GM23338 (cell line): Measurements from ENCODE around the gene SBF1. TPM values are rescaled to one million over a fixed set of nuclear protein-coding genes. Genes with fewer than 3 reads are reported as not detected.
"Not testable (repeated sequence)": the region's sequence is repeated elsewhere in the genome, so short reads cannot be mapped to it uniquely, and the experiment has no call there.

Experiments used
- ATAC-seq: fragments of 200-7000 bp; cut with Tn5 transposase; 3 replicates; pipeline ENCODE4 v1.9.1; 2020
- DNase-seq: peaks from one replicate; pipeline ENCODE4 v3.0.0-alpha.2; 2015; ENCODE audit warnings: low spot score
- H2AFZ ChIP-seq: fragments of 200-600 bp; sonication (generic); 2 replicates; pipeline ENCODE4 v1.8.0; 2016; ENCODE audit warnings: antibody characterized with exemption, mild to moderate bottlenecking, moderate library complexity
- H3F3A ChIP-seq: fragments of 200-600 bp; sonication (generic); replicated peaks from 2 replicates; pipeline ENCODE4 v1.8.0; 2017; ENCODE audit warnings: antibody characterized with exemption, mixed run types, low read depth
- H3K27ac ChIP-seq: fragments of 200-600 bp; sonication (generic); 2 replicates; pipeline ENCODE4 v1.6.1; 2016; ENCODE audit warnings: low read depth
- H3K27me3 ChIP-seq: fragments of 200-600 bp; sonication (generic); 2 replicates; pipeline ENCODE4 v1.8.0; 2016; ENCODE audit warnings: mild to moderate bottlenecking, mixed run types, moderate library complexity; ENCODE audit not compliant: insufficient read depth
- H3K36me3 ChIP-seq: fragments of 200-600 bp; sonication (generic); 2 replicates; pipeline ENCODE4 v1.8.0; 2016; ENCODE audit warnings: mild to moderate bottlenecking; ENCODE audit not compliant: insufficient read depth
- H3K4me1 ChIP-seq: fragments of 200-600 bp; sonication (generic); 2 replicates; pipeline ENCODE4 v1.8.0; 2016; ENCODE audit warnings: mild to moderate bottlenecking, moderate library complexity; ENCODE audit not compliant: insufficient read depth
- H3K4me2 ChIP-seq: fragments of 200-600 bp; sonication (generic); 2 replicates; pipeline ENCODE4 v1.7.1; 2017; ENCODE audit warnings: mixed run types
- H3K4me3 ChIP-seq: fragments of 200-600 bp; sonication (generic); 2 replicates; pipeline ENCODE4 v1.6.1; 2016; ENCODE audit warnings: mixed run types
- H3K79me2 ChIP-seq: fragments of 200-600 bp; sonication (generic); replicated peaks from 2 replicates; pipeline ENCODE4 v1.8.0; 2017; ENCODE audit warnings: mild to moderate bottlenecking; ENCODE audit not compliant: insufficient read depth
- H3K9me2 ChIP-seq: fragments of 200-600 bp; sonication (generic); 2 replicates; pipeline ENCODE4 v1.8.0; 2017; ENCODE audit not compliant: insufficient read depth
- H4K20me1 ChIP-seq: fragments of 200-600 bp; sonication (generic); replicated peaks from 2 replicates; pipeline ENCODE4 v1.8.0; 2017; ENCODE audit warnings: mild to moderate bottlenecking; ENCODE audit not compliant: insufficient read depth
- H3K27ac Mint-ChIP-seq: 2 replicates; pipeline ENCODE4 v1.8.0; 2020; ENCODE audit warnings: inconsistent platforms, mild to moderate bottlenecking, moderate library complexity, mixed read lengths
- H3K27me3 Mint-ChIP-seq: 3 replicates; pipeline ENCODE4 v1.8.0; 2022; ENCODE audit warnings: low read depth, mild to moderate bottlenecking, moderate library complexity, mixed read lengths, inconsistent platforms; ENCODE audit not compliant: insufficient read depth, poor library complexity
- H3K36me3 Mint-ChIP-seq: 3 replicates; pipeline ENCODE4 v1.8.0; 2021; ENCODE audit warnings: low read depth, mild to moderate bottlenecking, inconsistent platforms, moderate library complexity, mixed read lengths
- H3K4me1 Mint-ChIP-seq: 3 replicates; pipeline ENCODE4 v1.8.0; 2020; ENCODE audit warnings: mild to moderate bottlenecking, inconsistent platforms, mixed read lengths
- H3K4me3 Mint-ChIP-seq: 3 replicates; pipeline ENCODE4 v1.8.0; 2021; ENCODE audit warnings: moderate library complexity, mild to moderate bottlenecking, inconsistent platforms, mixed read lengths
- H3K9me3 Mint-ChIP-seq: 3 replicates; pipeline ENCODE4 v1.8.0; 2020; ENCODE audit warnings: moderate library complexity, mild to moderate bottlenecking, inconsistent platforms, mixed read lengths
- CREB1 ChIP-seq: fragments of 250-450 bp; sonication (Bioruptor Pico); IDR thresholded peaks from 2 replicates; pipeline ENCODE4 v1.5.0; 2020; ENCODE audit warnings: low read depth, mild to moderate bottlenecking, moderate library complexity
- EZH2phosphoT487 ChIP-seq: fragments of 200-600 bp; sonication (generic); IDR thresholded peaks from one replicate; pipeline ENCODE4 v1.8.1; 2018; ENCODE audit warnings: antibody characterized with exemption; ENCODE audit not compliant: unreplicated experiment
- NANOG ChIP-seq: IDR thresholded peaks from 2 replicates; pipeline ENCODE4 v1.6.1; 2016; ENCODE audit warnings: antibody characterized with exemption, borderline replicate concordance
- STAT1 ChIP-seq: IDR thresholded peaks from one replicate; pipeline ENCODE4 v1.6.1; 2016; ENCODE audit warnings: antibody characterized with exemption; ENCODE audit not compliant: unreplicated experiment
- ZNF114 ChIP-seq: fragments of 250-450 bp; sonication (Bioruptor Pico); IDR thresholded peaks from 2 replicates; pipeline ENCODE4 v1.5.0; 2020; ENCODE audit warnings: mild to moderate bottlenecking, moderate library complexity
- ZNF331 ChIP-seq: fragments of 250-450 bp; sonication (Bioruptor Pico); IDR thresholded peaks from 2 replicates; pipeline ENCODE4 v1.5.0; 2020; ENCODE audit warnings: low read depth, mild to moderate bottlenecking, moderate library complexity
- ZNF462 ChIP-seq: fragments of 250-450 bp; sonication (Bioruptor Pico); IDR thresholded peaks from 2 replicates; pipeline ENCODE4 v1.5.0; 2020; ENCODE audit warnings: mild to moderate bottlenecking, moderate library complexity
- polyA plus RNA-seq: library from polyadenylated mRNA; unstranded; fragments of >200 nt; fragmentation: Nextera tagmentation; extraction: Ambion mirVana; gene quantifications from 2 replicates; pipeline ENCODE4 v1.2.1, GENCODE V29; 2016
- total RNA-seq: library from RNA; depleted of rRNA; stranded (reverse); fragments of >200 nt; shearing (Covaris generic); gene quantifications from 2 replicates; pipeline ENCODE4 v1.2.3, GENCODE V29; 2014

The SBF1 gene
- total and polyA plus RNA-seq, 2 experiments from 2014 or later = 26.5 to 85.4 TPM

DNA sequence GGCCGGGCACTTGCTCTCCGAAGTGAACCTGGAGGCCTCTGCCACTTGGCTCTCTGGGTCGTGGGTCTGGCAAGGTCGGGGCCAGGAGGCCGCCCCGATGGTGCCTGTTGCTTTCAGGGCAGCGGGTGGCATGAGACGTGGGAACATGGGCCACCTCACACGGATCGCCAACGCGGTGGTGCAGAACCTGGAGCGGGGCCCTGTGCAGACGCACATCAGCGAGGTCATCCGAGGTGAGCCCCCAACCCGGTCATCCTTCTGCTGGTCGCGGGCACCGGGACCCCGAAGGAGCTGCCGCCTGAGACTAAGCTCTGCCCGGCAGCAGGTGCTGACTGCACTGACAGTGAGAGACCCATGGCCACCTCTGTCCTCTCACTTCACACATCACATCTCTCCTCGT, 40.0 kb downstream of the SBF1 start (continued):
- no peak for TF ChIP-seq STAT1
- no peak for TF ChIP-seq EZH2phosphoT487
- no peak for TF ChIP-seq CREB1 (CRISPR knock-in tag)
- no peak for TF ChIP-seq NANOG
- TF ChIP-seq ZNF462 (CRISPR knock-in tag) = no peak
- TF ChIP-seq ZNF114 (CRISPR knock-in tag) = no peak
- TF ChIP-seq ZNF331 (CRISPR knock-in tag) = no peak

DNA sequence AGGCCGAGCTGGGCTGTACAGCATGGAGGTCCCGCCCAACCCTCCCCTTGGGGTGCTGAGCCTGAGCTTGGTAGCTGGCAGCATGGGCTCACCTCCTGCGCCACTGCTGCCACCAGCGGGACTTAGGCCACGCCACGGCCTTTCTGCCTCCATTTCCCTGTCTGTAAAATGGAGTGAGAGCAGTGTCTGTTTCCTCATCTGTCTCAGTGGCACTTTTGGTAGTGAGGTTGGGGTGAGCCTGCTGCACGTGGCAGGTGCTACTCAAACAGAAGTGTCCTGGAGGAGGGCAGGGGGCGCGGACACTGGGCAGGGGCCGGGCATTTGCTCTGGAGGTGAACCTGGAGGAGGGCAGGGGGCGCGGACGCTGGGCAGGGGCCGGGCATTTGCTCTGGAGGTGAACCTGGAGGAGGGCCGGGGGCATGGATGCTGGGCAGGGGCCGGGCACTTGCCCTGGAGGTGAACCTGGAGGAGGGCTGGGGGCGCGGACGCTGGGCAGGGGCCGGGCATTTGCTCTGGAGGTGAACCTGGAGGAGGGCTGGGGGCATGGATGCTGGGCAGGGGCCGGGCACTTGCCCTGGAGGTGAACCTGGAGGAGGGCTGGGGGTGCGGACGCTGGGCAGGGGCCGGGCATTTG, 41.8 kb downstream of the SBF1 start:
- not testable (repeated sequence) for ATAC-seq, H3K4me1 Mint-ChIP-seq, H3K27me3 Mint-ChIP-seq, H3K9me3 Mint-ChIP-seq, H3K4me3 ChIP-seq, H3F3A ChIP-seq, H2AFZ ChIP-seq, H3K36me3 ChIP-seq, DNase-seq, H3K27ac ChIP-seq, H3K4me3 Mint-ChIP-seq, H3K27ac Mint-ChIP-seq, H3K27me3 ChIP-seq, H3K4me2 ChIP-seq, H3K4me1 ChIP-seq, H3K79me2 ChIP-seq, H4K20me1 ChIP-seq, H3K9me2 ChIP-seq
- peaks cover 32% of the 10 kb centered on the region for H3K36me3 Mint-ChIP-seq
